WTC11 (cell line): Measurements from ENCODE around the gene NAB1.

Experiments
- ATF3 ChIP-seq: sonication (generic); formaldehyde crosslinking; conservative IDR thresholded peaks from 2 replicates; pipeline ENCODE4 v1.8.1; 2022; ENCODE audit warnings: mild to moderate bottlenecking, missing genetic modification reagents
- ETV6 ChIP-seq: sonication (generic); formaldehyde crosslinking; IDR thresholded peaks from 2 replicates; pipeline ENCODE4 v1.8.1; 2022; ENCODE audit warnings: mild to moderate bottlenecking, missing genetic modification reagents
- NFE2L1 ChIP-seq: sonication (generic); formaldehyde crosslinking; IDR thresholded peaks from 2 replicates; pipeline ENCODE4 v1.8.1; 2023; ENCODE audit warnings: missing genetic modification reagents
- RELA ChIP-seq: sonication (generic); formaldehyde crosslinking; IDR thresholded peaks from 2 replicates; pipeline ENCODE4 v1.8.1; 2022; ENCODE audit warnings: missing genetic modification reagents, mild to moderate bottlenecking, borderline replicate concordance
- USF1 ChIP-seq: sonication (generic); formaldehyde crosslinking; IDR thresholded peaks from 2 replicates; pipeline ENCODE4 v1.8.0; 2022; ENCODE audit warnings: mild to moderate bottlenecking, missing genetic modification reagents
- TF ChIP-seq, protein P1 (sequence below): sonication (generic); formaldehyde crosslinking; IDR thresholded peaks from 2 replicates; pipeline ENCODE4 v1.8.1; 2023; ENCODE audit warnings: mild to moderate bottlenecking, missing genetic modification reagents, moderate library complexity
- TF ChIP-seq, protein P2 (sequence below): sonication (generic); formaldehyde crosslinking; IDR thresholded peaks from 2 replicates; pipeline ENCODE4 v1.8.0; 2023; ENCODE audit warnings: missing genetic modification reagents
- TF ChIP-seq, protein P3 (sequence below): fragments of 200-600 bp; IDR thresholded peaks from 2 replicates; pipeline ENCODE4 v1.8.0; 2022; ENCODE audit warnings: antibody characterized with exemption
- TF ChIP-seq, protein P4 (sequence below): sonication (generic); formaldehyde crosslinking; IDR thresholded peaks from 2 replicates; pipeline ENCODE4 v1.8.1; 2023; ENCODE audit warnings: mild to moderate bottlenecking, missing genetic modification reagents, borderline replicate concordance
- TF ChIP-seq, protein P5 (sequence below): sonication (generic); formaldehyde crosslinking; IDR thresholded peaks from 2 replicates; pipeline ENCODE4 v1.8.0; 2022; ENCODE audit warnings: mild to moderate bottlenecking, missing genetic modification reagents
- TF ChIP-seq, protein P6 (sequence below): sonication (generic); formaldehyde crosslinking; IDR thresholded peaks from 2 replicates; pipeline ENCODE4 v1.8.0; 2022; ENCODE audit warnings: mild to moderate bottlenecking, missing genetic modification reagents

DNA sequence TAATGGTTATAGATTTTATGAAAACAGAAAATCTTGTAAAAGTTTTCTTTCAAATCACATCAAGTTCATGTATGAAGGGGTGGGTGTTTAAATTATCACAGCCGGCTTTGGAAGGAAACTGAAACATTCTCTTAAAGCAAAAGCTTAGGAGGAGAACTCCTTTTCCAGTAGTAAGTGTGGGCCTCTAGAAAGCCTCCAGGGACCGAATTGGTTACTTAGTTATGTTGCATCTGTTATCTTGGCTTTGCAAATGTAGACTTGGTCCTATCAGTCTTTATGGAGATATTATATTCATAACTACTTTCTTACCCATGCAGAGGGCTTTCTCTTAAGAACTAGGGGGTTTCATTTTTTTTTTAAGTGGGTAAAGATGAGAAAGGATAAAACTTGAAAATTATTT is 7.4 kb downstream of the NAB1 start:
- TF ChIP-seq, protein P1, sequence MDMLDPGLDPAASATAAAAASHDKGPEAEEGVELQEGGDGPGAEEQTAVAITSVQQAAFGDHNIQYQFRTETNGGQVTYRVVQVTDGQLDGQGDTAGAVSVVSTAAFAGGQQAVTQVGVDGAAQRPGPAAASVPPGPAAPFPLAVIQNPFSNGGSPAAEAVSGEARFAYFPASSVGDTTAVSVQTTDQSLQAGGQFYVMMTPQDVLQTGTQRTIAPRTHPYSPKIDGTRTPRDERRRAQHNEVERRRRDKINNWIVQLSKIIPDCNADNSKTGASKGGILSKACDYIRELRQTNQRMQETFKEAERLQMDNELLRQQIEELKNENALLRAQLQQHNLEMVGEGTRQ (CRISPR knock-in tag) = no peak
- TF ChIP-seq ATF3 (no peak), ETV6 (no peak), NFE2L1 (no peak), USF1 (CRISPR knock-in tag) (no peak), RELA (no peak)
- TF ChIP-seq, protein P2, sequence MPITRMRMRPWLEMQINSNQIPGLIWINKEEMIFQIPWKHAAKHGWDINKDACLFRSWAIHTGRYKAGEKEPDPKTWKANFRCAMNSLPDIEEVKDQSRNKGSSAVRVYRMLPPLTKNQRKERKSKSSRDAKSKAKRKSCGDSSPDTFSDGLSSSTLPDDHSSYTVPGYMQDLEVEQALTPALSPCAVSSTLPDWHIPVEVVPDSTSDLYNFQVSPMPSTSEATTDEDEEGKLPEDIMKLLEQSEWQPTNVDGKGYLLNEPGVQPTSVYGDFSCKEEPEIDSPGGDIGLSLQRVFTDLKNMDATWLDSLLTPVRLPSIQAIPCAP (CRISPR knock-in tag) = no peak
- TF ChIP-seq, protein P3, sequence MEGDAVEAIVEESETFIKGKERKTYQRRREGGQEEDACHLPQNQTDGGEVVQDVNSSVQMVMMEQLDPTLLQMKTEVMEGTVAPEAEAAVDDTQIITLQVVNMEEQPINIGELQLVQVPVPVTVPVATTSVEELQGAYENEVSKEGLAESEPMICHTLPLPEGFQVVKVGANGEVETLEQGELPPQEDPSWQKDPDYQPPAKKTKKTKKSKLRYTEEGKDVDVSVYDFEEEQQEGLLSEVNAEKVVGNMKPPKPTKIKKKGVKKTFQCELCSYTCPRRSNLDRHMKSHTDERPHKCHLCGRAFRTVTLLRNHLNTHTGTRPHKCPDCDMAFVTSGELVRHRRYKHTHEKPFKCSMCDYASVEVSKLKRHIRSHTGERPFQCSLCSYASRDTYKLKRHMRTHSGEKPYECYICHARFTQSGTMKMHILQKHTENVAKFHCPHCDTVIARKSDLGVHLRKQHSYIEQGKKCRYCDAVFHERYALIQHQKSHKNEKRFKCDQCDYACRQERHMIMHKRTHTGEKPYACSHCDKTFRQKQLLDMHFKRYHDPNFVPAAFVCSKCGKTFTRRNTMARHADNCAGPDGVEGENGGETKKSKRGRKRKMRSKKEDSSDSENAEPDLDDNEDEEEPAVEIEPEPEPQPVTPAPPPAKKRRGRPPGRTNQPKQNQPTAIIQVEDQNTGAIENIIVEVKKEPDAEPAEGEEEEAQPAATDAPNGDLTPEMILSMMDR = no peak
- TF ChIP-seq, protein P4, sequence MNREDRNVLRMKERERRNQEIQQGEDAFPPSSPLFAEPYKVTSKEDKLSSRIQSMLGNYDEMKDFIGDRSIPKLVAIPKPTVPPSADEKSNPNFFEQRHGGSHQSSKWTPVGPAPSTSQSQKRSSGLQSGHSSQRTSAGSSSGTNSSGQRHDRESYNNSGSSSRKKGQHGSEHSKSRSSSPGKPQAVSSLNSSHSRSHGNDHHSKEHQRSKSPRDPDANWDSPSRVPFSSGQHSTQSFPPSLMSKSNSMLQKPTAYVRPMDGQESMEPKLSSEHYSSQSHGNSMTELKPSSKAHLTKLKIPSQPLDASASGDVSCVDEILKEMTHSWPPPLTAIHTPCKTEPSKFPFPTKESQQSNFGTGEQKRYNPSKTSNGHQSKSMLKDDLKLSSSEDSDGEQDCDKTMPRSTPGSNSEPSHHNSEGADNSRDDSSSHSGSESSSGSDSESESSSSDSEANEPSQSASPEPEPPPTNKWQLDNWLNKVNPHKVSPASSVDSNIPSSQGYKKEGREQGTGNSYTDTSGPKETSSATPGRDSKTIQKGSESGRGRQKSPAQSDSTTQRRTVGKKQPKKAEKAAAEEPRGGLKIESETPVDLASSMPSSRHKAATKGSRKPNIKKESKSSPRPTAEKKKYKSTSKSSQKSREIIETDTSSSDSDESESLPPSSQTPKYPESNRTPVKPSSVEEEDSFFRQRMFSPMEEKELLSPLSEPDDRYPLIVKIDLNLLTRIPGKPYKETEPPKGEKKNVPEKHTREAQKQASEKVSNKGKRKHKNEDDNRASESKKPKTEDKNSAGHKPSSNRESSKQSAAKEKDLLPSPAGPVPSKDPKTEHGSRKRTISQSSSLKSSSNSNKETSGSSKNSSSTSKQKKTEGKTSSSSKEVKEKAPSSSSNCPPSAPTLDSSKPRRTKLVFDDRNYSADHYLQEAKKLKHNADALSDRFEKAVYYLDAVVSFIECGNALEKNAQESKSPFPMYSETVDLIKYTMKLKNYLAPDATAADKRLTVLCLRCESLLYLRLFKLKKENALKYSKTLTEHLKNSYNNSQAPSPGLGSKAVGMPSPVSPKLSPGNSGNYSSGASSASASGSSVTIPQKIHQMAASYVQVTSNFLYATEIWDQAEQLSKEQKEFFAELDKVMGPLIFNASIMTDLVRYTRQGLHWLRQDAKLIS = no peak
- TF ChIP-seq, protein P5, sequence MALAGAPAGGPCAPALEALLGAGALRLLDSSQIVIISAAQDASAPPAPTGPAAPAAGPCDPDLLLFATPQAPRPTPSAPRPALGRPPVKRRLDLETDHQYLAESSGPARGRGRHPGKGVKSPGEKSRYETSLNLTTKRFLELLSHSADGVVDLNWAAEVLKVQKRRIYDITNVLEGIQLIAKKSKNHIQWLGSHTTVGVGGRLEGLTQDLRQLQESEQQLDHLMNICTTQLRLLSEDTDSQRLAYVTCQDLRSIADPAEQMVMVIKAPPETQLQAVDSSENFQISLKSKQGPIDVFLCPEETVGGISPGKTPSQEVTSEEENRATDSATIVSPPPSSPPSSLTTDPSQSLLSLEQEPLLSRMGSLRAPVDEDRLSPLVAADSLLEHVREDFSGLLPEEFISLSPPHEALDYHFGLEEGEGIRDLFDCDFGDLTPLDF = no peak
- TF ChIP-seq, protein P6, sequence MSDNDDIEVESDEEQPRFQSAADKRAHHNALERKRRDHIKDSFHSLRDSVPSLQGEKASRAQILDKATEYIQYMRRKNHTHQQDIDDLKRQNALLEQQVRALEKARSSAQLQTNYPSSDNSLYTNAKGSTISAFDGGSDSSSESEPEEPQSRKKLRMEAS = no peak
